TTC549 (cell line): Measurements from ENCODE around the gene LMF2.
A peak's percentile ranks its signal among the peaks of the same experiment; 100 is the strongest.
"Not testable (repeated sequence)": the region's sequence is repeated elsewhere in the genome, so short reads cannot be mapped to it uniquely, and the experiment has no call there.

ENCODE experiments used
- FAIRE-seq: peaks from 2 replicates; lab custom pipeline; 2012; peaks lifted over from hg19 to GRCh38; lab: Jason Lieb, UNC

The LMF2 gene

GRCh38 chr22:50533856-50534711, 26.6 kb upstream of the LMF2 start:
- FAIRE-seq: not testable (repeated sequence)

GRCh38 chr22:50532824-50533796, 25.6 kb upstream of the LMF2 start:
- FAIRE-seq: no peak

DNA sequence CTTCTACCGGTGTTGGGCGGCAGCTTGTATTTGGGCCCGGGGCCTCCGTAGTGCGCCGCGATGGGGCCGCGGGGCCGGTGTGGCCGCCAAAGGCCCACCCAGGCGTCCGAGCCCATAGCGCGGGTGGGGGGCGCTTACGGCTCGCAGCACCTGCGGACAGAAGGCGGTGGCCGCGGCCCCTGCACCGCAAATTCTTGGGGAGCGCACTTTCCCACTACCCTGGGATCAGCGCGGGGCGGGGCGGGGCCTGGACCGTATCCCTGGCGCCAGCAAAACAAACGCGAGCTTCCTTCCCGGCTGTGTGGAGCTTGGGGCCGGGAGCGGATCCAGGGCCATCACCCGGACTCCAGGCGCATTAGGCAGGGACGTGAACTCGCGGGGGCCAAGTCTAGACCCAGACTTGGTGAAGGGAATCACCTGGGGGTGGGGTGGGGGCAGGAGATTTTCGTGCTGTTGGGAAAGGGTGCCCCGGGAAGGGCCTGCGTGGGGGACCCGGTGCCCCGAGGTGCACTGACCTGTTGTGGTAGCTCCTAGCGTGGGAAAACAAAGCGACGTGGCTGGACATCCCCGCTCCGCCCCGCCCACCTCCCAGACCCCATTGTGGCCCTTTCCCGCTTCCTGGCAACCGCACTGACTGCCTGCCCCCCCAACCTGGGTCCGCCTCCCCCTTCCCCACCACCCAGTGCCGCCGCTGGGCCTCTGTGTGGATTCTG, 24.6 kb upstream of the LMF2 start:
- FAIRE-seq: no peak

- no peak for FAIRE-seq
These were observed 24.1 kb upstream of the LMF2 start for GRCh38 chr22:50531546-50531961.

DNA sequence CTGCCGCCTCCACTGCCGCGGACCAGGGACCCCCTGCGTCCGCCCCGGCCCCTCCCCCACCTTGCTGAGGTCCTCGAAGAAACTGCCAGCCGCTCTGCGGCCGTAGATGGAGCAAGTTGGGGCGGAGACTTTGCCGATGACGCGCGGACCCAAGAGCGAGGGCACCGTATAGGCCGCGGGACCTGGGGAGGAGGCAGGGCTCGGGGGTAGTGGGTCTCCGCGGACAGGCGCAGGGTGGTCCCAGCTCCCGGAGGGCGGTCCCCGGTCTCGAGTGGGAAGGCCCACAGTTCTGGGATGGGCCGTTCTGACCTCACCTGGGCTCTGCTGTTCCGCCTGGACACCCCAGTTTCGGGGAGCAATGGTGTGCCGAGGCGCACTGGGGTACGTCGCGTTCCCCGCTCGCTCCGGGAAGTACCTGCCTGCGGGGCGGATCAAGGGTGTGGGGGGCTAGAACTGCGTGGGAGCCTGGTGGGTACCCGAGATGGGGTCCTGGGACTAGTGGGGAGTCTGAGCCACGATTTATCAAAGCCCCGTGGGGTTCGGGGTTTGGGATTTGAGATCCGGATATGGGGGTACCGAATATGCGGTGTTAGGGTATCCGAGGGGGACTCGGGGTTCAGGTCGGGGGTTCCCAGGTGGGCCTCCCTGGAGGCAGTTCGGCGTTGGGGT, 23.5 kb upstream of the LMF2 start:
- FAIRE-seq: no peak

DNA sequence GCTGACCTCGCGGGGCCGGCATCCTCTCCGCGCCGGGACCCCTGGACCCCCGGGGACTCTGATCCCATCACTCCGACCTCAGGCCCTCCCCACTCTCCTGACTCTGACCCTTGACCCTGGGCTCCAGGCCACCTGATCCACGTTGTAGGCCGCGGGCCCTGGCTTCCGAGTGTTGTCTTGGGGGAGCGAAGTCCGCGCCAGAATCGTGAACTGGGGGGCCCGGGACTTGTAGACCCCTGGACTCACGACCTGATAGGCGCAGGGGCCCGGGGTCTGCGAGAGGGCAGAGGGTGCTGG, 23.0 kb upstream of the LMF2 start:
- no peak for FAIRE-seq

DNA sequence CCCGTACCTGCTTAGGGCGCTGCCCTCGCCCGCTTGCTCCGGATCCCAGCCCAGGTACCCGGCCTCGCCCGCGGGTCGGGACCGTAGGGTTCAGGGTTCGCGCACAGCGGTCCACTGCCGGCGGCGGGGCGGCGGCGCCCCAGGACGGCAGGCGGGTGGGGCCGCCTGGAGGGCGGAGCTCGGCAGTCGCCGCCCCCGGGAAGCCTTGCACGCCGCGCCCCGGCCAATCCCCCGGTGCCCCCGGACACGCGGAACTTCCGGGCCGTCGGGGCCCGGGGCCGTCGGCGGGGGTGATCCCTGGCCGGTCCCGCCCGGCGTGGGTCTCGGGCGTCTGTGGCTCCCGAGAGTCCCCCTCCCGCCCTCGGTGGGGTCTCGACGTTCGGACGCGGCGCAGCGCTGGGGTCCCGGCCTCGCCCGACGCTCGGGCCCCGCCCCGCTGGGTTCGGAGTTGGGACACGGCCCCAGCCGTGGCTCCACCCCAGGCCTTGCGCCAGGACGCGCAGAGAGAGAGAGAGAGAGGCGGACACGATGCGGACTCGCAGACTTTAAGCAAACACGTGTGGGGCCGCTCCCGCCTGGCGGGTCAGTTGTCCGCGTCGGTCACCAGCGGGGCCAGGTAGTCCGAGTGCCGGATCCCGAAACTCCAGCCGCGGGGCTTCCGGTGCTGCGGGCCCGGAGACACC, 22.5 kb upstream of the LMF2 start, which contains the start of gene TYMP:
Gene TYMP (minus strand): TSS at position 116 of the 683 bp plus-strand sequence. CDS start 303 bp downstream, outside the sequence.
- no peak for FAIRE-seq

- no peak for FAIRE-seq
These were observed 22.0 kb upstream of the LMF2 start for GRCh38 chr22:50529416-50529896.

DNA sequence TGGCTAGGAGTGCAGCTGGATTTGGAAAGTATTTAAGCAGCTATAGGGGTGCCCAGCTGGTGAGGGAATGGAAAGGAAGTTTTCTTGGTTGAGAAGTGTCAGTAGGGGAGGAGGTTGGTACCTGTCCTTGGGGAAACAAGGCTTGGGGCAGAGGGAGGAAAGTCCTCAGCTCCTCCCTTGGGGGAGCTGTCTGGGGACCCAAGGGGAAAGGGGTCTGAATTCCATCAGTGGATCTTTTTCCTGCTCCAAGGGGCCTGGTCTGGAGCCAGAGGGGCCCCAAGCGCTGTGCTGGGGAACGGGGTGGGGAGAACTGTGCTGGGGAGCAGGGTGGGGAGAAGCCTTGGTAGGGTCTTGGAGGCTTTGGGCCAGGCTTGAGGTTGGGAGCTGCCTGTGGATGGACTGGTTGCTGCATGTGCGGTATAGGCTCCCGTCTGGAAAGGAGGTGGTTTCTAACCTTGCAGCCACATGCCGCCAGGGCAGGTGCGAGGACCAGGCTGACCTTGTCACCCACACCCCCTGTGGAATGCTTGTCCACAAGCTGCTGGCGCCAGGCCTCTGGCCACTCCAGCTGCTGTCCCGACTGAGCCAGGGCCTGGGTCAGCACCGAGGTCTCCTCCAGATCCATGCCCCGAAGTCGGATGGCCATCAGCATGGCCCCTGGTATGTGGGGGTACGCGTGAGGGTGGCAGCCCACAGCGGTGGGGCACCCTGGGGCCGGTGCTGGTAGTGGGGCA, 21.3 kb upstream of the LMF2 start:
- no peak for FAIRE-seq

GRCh38 chr22:50527921-50528681, 20.6 kb upstream of the LMF2 start:
- FAIRE-seq: no peak

- no peak for FAIRE-seq
These were observed 19.6 kb upstream of the LMF2 start for GRCh38 chr22:50526834-50527801.

GRCh38 chr22:50526108-50526833, 18.8 kb upstream of the LMF2 start:
- no peak for FAIRE-seq

GRCh38 chr22:50525858-50526107, 18.3 kb upstream of the LMF2 start:
- no peak for FAIRE-seq

- peak; percentile 37 for FAIRE-seq
These were observed 17.8 kb upstream of the LMF2 start, which contains the start of gene SCO2 for GRCh38 chr22:50525104-50525857. Gene SCO2, minus strand, starts transcription at chr22:50525598. Its CDS starts 1,187 bp downstream, at chr22:50524411.

GRCh38 chr22:50524676-50525103, 17.2 kb upstream of the LMF2 start:
- no peak for FAIRE-seq

DNA sequence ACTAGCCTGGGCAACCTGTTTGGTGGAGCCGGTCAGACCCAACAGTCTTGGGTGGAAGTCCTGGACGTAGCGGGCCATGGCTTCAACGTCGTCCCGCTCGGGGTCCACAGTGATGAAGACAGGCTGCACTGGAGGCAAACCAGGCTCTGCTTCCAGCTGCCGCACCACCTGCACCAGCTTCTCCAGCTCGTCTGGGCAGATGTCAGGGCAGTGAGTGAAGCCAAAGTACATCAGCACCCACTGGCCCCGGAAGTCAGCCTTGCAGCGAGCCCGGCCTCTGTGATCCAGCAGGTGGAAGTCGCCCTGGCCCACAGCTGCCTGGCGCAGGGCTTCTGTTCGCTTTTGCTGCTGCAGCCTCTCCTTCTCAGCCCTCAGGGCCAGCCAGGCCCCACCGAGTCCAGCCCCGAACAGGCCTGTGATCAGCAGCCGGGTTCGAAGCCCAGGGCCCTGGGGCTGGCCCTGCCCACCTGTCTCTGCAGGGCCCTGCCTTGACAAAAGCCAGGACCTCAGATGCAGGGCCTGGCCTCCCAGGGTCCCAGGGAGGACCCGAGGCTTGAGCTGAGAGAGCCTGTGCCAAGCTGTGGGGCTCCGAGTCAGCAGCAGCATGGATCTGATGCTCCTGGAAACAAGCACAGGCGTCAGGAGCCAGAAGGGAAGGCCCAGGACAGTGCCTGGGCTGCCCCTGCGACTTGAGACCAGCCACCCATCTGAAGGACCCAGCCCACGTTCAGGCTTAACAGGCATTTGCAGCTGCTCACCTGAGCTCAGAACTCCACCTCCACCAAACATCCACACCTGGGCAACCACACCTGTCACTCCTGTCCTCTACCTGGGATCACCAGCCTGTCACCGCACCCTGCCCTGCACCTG, 16.5 kb upstream of the LMF2 start:
- FAIRE-seq: no peak
